A673 (cell line): ENCODE measurements around the gene CUX1. TPM values are rescaled to one million over a fixed set of nuclear protein-coding genes. Genes with fewer than 3 reads are reported as not detected.

Experiments
- BruUV-seq: library from RNA; stranded (reverse); fragments of 400-500 nt; replicated peaks from 2 replicates; lab custom pipeline; 2021; lab: Mats Ljungman, UMichigan
- CTCF ChIA-PET: fragments of 300-600 bp; sonication (Branson Sonifier 250); formaldehyde crosslinking; loops from one replicate; lab custom pipeline; 2022; ENCODE audit warnings: antibody characterized with exemption; lab: Charles Lee
- POLR2A ChIA-PET: fragments of 300-600 bp; sonication (Branson Sonifier 250); formaldehyde crosslinking; loops from one replicate; lab custom pipeline; 2022; ENCODE audit warnings: antibody characterized with exemption; ENCODE audit not compliant: low non-redundant PET; lab: Charles Lee
- DNase-seq: peaks from one replicate; pipeline ENCODE4 v3.0.0-alpha.2; 2015; ENCODE audit warnings: low spot score
- H3K27ac ChIP-seq: fragments of 200-600 bp; sonication (generic); 2 replicates; pipeline ENCODE4 v1.5.1; 2016; ENCODE audit warnings: mixed run types, low read depth, mild to moderate bottlenecking, mixed read lengths, antibody characterized with exemption, low read length; ENCODE audit not compliant: poor library complexity, severe bottlenecking
- H3K27me3 ChIP-seq: fragments of 200-600 bp; sonication (generic); replicated peaks from 2 replicates; pipeline ENCODE4 v1.6.1; 2017; ENCODE audit warnings: mixed run types, low read depth, mild to moderate bottlenecking, mixed read lengths, antibody characterized with exemption, low read length; ENCODE audit not compliant: insufficient read depth, poor library complexity
- H3K36me3 ChIP-seq: fragments of 200-600 bp; sonication (generic); 2 replicates; pipeline ENCODE4 v1.6.1; 2016; ENCODE audit warnings: mixed run types, mild to moderate bottlenecking, mixed read lengths, antibody characterized with exemption, low read length; ENCODE audit not compliant: insufficient read depth, poor library complexity, severe bottlenecking
- H3K4me1 ChIP-seq: fragments of 200-600 bp; sonication (generic); 2 replicates; pipeline ENCODE4 v1.6.1; 2017; ENCODE audit warnings: mixed run types, mild to moderate bottlenecking, mixed read lengths, antibody characterized with exemption, low read length; ENCODE audit not compliant: insufficient read depth, poor library complexity, severe bottlenecking
- H3K4me3 ChIP-seq: fragments of 200-600 bp; sonication (generic); 2 replicates; pipeline ENCODE4 v1.5.1; 2016; ENCODE audit warnings: low read depth, mixed run types, mild to moderate bottlenecking, mixed read lengths, low read length; ENCODE audit not compliant: poor library complexity, severe bottlenecking
- H3K9me3 ChIP-seq: fragments of 200-600 bp; sonication (generic); 2 replicates; pipeline ENCODE4 v1.6.1; 2016; ENCODE audit warnings: mixed run types, low read depth, mild to moderate bottlenecking, mixed read lengths, antibody characterized with exemption, low read length; ENCODE audit not compliant: poor library complexity, severe bottlenecking
- EZH2 ChIP-seq: fragments of 200-600 bp; sonication (generic); IDR thresholded peaks from 2 replicates; pipeline ENCODE4 v1.6.1; 2017; ENCODE audit warnings: borderline replicate concordance, low read depth, mild to moderate bottlenecking, mixed read lengths, antibody characterized with exemption, low read length; ENCODE audit not compliant: poor library complexity, severe bottlenecking
- intact Hi-C: fragments of 100-400 bp; cut with micrococcal nuclease; formaldehyde crosslinking; loops from one replicate; pipeline ENCODE4 v1.10.0; 2022; ENCODE audit not compliant: unreplicated experiment
- total RNA-seq: library from RNA; stranded (reverse); gene quantifications from 2 replicates; pipeline ENCODE4 v1.2.3, GENCODE V29; 2021
- TF ChIP-seq, protein P1 (sequence below): fragments of 300-800, 200-600 bp; sonication (generic); conservative IDR thresholded peaks from 2 replicates; pipeline ENCODE4 v1.5.1; 2017; ENCODE audit warnings: low read depth, mild to moderate bottlenecking, antibody characterized with exemption, low read length, moderate library complexity, mixed read lengths

The CUX1 gene
- total RNA-seq, 1 experiment from 2014 or later = 49.4 TPM

DNA sequence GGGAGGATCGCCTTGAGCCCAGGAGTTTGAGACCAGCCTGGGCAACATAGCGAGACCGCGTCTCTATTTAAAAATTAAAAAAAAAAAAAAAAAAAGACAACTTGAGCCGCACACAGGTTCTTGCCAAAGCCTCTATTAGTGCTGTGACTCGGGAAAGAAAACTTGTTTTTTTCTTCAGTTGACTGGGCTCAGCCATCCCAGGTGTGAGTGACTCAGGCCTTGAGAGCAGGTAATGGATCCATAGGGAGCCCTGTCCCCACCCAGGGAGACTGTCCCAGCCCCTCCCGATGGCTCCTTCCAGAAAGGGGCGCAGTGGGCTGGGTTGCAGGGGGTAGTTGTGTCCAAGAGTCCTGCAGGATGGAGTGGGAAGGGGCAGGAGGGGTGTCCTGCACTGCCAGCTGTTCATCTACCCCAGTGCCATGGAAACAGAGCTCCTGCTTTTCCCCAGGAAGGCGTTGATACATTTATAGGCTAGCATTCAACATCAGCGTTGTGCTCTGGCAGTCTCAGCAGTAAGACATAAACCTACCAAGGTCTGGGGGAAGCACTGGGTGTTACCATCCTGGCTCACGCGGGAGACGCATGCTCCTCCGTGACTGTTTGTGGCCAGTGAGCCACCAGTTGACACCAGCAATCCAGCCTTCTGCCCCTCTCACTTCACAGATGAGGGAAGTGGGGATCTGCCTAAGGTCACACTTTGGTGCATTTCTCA lies 126.6 kb downstream of the CUX1 start:
- Histone ChIP-seq H3K4me3 (no peak overlapping the region), H3K36me3 (no peaks in the 10 kb centered on the region), H3K27me3 (no peaks in the 10 kb centered on the region), H3K4me1 (peaks cover 33% of the 10 kb centered on the region), H3K27ac (no peak overlapping the region), H3K9me3 (no peaks in the 10 kb centered on the region)
- no peak for DNase-seq
- intact Hi-C loops = no loop called here
- BruUV-seq = no TSS peak
- POLR2A ChIA-PET = no interaction called here
- TF ChIP-seq EZH2 = no peak
- TF ChIP-seq, protein P1, sequence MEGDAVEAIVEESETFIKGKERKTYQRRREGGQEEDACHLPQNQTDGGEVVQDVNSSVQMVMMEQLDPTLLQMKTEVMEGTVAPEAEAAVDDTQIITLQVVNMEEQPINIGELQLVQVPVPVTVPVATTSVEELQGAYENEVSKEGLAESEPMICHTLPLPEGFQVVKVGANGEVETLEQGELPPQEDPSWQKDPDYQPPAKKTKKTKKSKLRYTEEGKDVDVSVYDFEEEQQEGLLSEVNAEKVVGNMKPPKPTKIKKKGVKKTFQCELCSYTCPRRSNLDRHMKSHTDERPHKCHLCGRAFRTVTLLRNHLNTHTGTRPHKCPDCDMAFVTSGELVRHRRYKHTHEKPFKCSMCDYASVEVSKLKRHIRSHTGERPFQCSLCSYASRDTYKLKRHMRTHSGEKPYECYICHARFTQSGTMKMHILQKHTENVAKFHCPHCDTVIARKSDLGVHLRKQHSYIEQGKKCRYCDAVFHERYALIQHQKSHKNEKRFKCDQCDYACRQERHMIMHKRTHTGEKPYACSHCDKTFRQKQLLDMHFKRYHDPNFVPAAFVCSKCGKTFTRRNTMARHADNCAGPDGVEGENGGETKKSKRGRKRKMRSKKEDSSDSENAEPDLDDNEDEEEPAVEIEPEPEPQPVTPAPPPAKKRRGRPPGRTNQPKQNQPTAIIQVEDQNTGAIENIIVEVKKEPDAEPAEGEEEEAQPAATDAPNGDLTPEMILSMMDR = no peak
- CTCF ChIA-PET = no interaction called here

- intact Hi-C loops = no loop called here
- BruUV-seq = no TSS peak
- no peaks in the 10 kb centered on the region for H3K36me3 ChIP-seq
- ChIA-PET POLR2A (no interaction called here), CTCF (no interaction called here)
- H3K4me1 ChIP-seq = peaks cover 33% of the 10 kb centered on the region
- no peak for DNase-seq
- no peaks in the 10 kb centered on the region for H3K27me3 ChIP-seq
- H3K27ac ChIP-seq = no peak overlapping the region
- no peak overlapping the region for H3K4me3 ChIP-seq
- H3K9me3 ChIP-seq = no peaks in the 10 kb centered on the region
- TF ChIP-seq EZH2 = no peak
- TF ChIP-seq, protein P1 = no peak
Observed at GRCh38 chr7:101944611-101945010, 127.2 kb downstream of the CUX1 start.

DNA sequence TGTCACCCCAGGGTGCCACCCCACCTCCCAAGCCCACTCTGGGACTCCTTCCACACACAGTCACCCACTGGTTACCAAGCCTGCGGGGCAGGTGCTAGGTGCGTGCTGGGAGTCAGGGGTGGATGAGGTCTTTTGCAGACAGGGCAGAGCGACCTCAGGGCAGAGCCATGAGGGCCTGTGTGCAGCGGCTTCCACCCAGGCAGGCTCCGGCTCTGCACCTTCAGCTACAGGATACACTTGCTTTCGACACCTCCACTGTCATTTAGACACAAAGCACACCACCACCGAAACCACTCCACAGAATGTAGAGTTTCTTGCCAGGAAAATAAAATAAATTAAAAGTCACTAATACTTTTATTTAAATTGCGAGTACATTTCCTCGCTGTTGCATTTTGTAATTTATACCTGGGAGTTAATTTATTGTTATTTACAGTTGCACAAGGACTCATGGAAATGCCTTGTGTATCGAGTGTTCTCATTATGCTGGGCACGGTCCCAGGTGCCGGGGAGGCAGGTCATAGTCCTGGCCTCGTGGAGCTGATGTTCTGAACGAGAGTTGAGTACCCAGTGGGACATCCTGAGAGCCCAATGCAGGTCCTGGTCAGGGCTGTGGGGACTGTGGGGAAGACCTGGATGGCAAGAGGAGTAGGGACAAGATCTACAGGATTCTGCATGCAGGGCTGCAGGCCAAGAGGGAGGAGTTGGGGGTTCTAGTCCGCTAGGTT lies 127.8 kb downstream of the CUX1 start:
- DNase-seq = no peak
- Histone ChIP-seq H3K36me3 (no peaks in the 10 kb centered on the region), H3K27ac (no peak overlapping the region), H3K4me1 (peaks cover 33% of the 10 kb centered on the region), H3K4me3 (no peak overlapping the region), H3K9me3 (no peaks in the 10 kb centered on the region), H3K27me3 (no peaks in the 10 kb centered on the region)
- BruUV-seq = no TSS peak
- TF ChIP-seq, protein P1 = no peak
- no peak for TF ChIP-seq EZH2
- CTCF ChIA-PET = no interaction called here
- POLR2A ChIA-PET = no interaction called here
- intact Hi-C loops = no loop called here
